ENCODE measurements around the gene LSAMP. TPM values are rescaled to one million over a fixed set of nuclear protein-coding genes. Genes with fewer than 3 reads are reported as not detected.
A peak's percentile ranks its signal among the peaks of the same experiment; 100 is the strongest.

Gene LSAMP
- total RNA-seq, 1 experiment from 2014 or later: not detected

- DNase-seq (ENCODE audit: low read depth): no peak
- in situ Hi-C loops (cut with HindIII; ENCODE audit: low pct_unique_long_range_greater_than_20kb, low sequenced_read_pairs): no loop called here
Observed at GRCh38 chr3:115990669-115991068, 454.6 kb downstream of the LSAMP start.

DNA sequence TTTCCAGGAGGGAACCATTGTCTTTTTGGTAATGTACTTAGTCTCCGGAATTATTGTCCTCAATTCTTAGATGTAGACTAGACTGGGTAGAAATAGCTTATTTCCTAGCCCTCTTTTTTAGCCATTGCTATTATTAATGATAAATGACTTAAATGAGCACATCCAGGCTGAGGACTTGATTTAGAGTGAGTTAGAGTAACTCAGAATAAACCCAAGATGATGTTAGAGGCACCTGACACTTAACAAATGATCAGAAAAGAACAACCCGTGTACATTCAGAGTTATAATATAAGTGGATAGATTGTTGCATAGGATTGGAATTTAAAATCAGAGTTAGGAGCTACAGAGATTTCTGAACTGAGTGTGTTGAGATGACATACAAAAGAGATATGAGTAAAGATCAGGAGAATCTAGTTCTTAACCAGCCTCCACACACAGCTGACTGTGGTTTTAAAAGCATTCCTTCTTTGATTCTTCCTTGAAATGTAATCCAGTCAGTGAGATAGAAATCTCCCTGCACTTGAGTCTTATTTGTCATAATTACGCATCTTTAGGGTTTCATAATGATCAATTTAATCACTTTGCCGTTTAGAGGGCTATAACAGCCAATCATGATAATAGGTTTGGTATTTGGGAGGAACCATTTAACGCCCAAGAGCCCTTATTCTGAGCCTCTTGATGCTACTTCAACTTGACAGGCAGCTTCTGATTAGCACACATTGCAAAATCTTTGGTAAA, 455.4 kb downstream of the LSAMP start:
- in situ Hi-C loops (cut with HindIII; ENCODE audit: low pct_unique_long_range_greater_than_20kb, low sequenced_read_pairs): no loop called here
- no peak for DNase-seq (ENCODE audit: low read depth)

DNA sequence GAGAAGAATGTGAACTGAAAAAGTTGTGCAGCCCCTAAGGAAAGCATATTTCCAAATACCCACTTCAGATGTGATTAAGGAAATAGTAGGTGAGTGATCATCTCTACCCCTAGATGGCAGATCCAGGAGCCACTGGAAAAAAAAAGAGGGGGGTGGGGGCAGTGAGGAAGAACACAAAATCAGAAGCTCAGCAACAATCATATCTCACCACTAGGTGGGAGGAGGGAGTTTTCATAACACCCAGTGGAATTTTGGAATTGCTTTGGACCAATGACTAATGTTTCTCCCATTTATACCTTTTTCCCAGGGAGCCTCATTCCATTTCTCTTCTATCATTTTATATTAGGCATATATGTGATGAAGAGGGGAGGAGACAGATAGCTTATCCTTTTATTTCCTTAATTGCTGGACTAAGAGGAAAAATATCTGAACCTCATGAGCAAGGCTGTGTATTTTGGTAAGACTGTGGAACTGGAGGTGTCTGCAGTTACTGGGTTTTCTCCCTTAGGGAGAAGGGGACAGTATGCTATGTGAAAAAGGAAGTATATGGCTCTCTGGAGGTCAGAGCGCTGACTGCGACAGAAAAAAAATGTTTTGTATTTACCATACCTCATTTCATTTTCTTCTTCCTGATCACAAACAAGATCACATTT, 458.6 kb downstream of the LSAMP start:
- in situ Hi-C loops (cut with HindIII; ENCODE audit: low pct_unique_long_range_greater_than_20kb, low sequenced_read_pairs): no loop called here
- DNase-seq (ENCODE audit: low read depth): peak; percentile 38

DNA sequence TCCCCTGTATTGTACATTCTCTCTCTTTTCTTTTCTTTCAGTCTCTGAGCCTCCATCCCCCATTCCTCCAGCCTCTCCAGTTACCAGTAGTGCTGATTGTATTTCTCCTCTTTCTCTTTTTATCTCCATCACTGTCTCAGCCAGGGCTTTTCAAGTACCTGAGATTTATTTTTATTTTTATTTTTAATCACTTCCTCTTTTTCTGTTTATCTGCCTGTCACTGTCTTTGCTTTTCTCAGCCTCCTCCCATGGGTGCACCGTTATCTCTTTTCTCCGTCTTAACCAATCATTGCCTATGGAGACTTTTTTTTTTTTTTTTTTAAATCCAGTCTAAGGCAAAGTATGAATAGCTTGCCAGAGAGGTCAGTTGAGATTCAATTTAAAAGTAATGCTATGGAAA, 462.7 kb downstream of the LSAMP start:
- in situ Hi-C loops (cut with HindIII; ENCODE audit: low pct_unique_long_range_greater_than_20kb, low sequenced_read_pairs): no loop called here
- no peak for DNase-seq (ENCODE audit: low read depth)

DNA sequence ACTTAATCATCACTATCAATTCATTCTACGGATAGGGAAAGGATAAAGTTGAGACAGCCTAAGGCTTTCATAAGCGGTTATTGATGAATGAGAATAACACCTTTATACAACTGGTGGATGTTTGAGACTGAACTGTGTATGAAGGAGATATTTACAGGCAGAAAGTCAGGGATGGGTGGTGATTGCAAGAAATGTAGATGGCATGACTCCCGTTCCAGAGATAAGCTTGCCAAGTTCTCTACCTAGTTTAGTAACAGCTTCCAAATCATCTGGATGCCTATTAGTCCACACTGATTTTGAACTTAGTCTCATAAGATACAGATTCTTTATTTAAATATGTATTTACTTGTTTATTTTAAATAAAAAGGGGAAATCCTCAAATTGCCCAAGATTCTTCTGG, 463.2 kb downstream of the LSAMP start:
- no peak for DNase-seq (ENCODE audit: low read depth)
- in situ Hi-C loops (cut with HindIII; ENCODE audit: low pct_unique_long_range_greater_than_20kb, low sequenced_read_pairs): no loop called here

DNA sequence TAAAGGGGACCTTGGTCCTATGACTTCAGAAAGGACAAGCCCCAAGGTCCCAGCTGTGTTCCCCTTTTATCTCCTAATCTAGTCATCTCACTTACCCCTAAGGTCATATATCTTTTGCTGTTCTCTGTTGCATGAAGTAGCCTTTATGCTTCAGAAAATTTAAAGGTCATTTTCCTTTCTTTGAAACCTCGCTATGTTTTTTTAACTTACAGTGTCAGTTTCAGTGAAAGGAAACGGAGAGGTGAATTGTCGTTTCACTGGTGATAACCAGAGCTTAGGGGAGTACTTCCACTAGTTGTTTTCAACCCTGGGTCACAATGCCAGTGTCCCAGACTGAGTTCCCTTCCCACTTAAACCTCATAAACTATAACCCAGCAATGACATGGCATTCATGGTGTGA, 464.6 kb downstream of the LSAMP start:
- no peak for DNase-seq (ENCODE audit: low read depth)
- in situ Hi-C loops (cut with HindIII; ENCODE audit: low pct_unique_long_range_greater_than_20kb, low sequenced_read_pairs): no loop called here

DNA sequence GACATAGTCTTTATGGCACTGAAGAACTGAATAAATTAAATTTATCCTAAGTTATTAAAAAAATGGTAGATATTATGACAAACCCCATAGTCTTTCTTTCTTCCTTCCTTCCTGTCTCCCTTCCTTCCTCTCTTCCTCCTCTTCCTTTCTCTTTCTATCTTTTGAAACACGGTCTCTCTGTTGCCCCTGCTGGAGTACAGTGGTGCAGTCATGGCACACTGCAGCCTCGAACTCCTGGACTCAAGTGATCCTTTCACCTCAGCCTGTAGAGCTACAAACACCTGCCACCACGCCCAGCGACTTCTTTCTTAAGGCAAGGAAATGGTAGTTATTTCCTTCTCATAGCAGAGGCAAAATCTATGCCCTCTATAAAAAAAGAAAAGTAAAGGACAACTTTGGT, 467.4 kb downstream of the LSAMP start:
- in situ Hi-C loops (cut with HindIII; ENCODE audit: low pct_unique_long_range_greater_than_20kb, low sequenced_read_pairs): no loop called here
- DNase-seq (ENCODE audit: low read depth): no peak

- in situ Hi-C loops (cut with HindIII; ENCODE audit: low pct_unique_long_range_greater_than_20kb, low sequenced_read_pairs): no loop called here
- DNase-seq (ENCODE audit: low read depth): no peak
Observed at GRCh38 chr3:115975796-115976195, 469.5 kb downstream of the LSAMP start.

DNA sequence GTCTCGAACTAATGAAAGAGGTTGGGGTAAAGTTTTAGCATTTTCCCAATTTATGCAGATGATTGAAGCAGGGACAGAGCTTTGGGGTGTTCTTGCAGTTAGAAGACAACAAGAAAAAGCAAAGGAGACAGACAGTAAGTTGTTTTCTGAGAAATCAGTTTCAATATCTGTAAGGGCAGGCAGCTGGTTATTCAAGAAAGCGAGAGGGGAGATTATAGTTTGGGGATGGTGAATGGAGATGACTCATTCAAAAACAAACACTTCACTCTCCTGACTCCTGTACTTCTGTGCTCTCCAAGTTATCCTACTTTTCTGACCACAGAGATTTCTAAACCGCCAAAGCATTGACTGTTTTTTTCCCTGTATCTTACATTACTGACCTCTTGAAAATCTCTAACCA, 469.9 kb downstream of the LSAMP start:
- DNase-seq (ENCODE audit: low read depth): peak; percentile 30
- in situ Hi-C loops (cut with HindIII; ENCODE audit: low pct_unique_long_range_greater_than_20kb, low sequenced_read_pairs): no loop called here

GRCh38 chr3:115974940-115975339, 470.3 kb downstream of the LSAMP start:
- in situ Hi-C loops (cut with HindIII; ENCODE audit: low pct_unique_long_range_greater_than_20kb, low sequenced_read_pairs): no loop called here
- DNase-seq (ENCODE audit: low read depth): no peak

DNA sequence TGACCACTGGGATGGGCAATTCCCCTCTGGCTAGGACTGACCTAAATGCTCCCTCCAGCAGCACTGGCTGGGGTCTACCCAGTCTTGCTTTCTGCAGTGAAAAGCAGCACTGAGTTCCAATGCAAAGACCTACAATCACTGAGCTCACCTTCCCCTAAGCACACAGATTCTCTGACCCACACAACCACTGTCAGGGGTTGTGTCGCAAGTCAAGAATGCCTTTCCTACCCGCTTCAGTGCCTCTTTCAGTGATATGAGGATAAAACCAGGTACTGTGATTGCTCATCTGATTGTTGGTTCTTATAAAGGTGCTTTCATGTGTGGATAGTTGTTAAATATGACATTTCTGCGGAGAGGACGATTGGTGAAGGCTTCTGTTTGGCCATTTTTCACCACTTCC, 476.4 kb downstream of the LSAMP start:
- DNase-seq (ENCODE audit: low read depth): no peak

DNA sequence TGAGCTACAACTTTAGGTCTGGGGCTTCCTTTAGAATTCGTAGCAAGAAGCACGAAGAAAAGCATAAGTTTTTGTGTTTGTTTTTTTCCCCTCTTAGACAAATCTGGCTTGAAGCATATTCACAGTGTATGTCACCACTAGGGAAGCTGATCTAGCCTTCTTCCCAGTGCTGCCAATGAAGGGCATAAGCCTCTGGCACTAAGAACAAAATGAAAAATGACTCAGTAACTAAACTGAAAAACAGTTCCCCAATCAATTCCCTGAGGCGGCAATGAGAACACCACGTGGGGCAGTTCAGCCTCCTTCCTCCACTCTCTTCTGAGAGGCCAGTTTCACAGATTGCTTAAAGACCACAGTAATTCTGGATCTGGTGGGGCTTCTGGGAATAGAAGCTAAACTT, 483.9 kb downstream of the LSAMP start:
- DNase-seq (ENCODE audit: low read depth): no peak
- in situ Hi-C loops (cut with HindIII; ENCODE audit: low pct_unique_long_range_greater_than_20kb, low sequenced_read_pairs): no loop called here

More for the DNA sequence above, 476.4 kb downstream of the LSAMP start:
- in situ Hi-C loops (cut with HindIII; ENCODE audit: low pct_unique_long_range_greater_than_20kb, low sequenced_read_pairs): no loop called here

- DNase-seq (ENCODE audit: low read depth): no peak
- in situ Hi-C loops (cut with HindIII; ENCODE audit: low pct_unique_long_range_greater_than_20kb, low sequenced_read_pairs): no loop called here
Observed at GRCh38 chr3:115960799-115961198, 484.5 kb downstream of the LSAMP start.

GRCh38 chr3:115958526-115958925, 486.8 kb downstream of the LSAMP start:
- no peak for DNase-seq (ENCODE audit: low read depth)
- in situ Hi-C loops (cut with HindIII; ENCODE audit: low pct_unique_long_range_greater_than_20kb, low sequenced_read_pairs): no loop called here

DNA sequence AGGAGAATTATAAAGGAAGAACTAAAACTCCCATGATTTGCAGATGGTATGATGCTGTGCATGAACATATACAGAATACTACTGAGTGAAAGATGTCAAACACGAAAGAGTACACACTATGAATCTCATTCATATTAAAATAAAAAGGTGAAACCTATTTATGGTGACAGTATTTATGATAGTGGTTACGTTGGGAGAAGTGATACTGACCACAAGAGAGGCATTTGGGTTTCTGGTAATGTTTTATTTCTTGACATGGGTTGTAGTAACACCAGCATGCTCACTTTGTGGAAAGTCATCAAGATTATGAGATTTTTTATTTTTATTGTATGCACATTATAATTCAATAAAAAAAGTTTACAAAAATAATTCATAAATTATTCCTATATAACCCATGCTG, 498.0 kb downstream of the LSAMP start:
- in situ Hi-C loops (cut with HindIII; ENCODE audit: low pct_unique_long_range_greater_than_20kb, low sequenced_read_pairs): no loop called here

DNA sequence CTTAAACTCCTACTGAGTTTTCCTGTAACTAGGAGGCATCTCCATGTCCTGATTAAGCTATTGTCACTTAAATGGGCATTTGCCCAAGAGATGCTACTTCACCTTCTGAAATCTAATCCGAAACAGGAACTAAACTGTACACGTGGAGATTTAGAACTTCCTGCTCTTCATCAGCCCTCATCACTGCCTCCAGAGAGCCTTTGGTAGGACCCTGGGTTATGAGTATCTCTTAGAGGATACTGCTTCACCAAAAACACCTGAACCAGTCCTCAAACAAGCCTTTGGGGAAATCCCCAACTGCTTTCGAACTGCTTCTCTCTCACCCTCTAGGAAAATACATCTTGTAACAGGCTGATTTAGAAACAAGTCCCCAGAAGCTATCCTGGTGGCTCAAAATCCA, 501.7 kb downstream of the LSAMP start:
- DNase-seq (ENCODE audit: low read depth): no peak
- in situ Hi-C loops (cut with HindIII; ENCODE audit: low pct_unique_long_range_greater_than_20kb, low sequenced_read_pairs): no loop called here

More for the DNA sequence above, 498.0 kb downstream of the LSAMP start:
- no peak for DNase-seq (ENCODE audit: low read depth)

DNA sequence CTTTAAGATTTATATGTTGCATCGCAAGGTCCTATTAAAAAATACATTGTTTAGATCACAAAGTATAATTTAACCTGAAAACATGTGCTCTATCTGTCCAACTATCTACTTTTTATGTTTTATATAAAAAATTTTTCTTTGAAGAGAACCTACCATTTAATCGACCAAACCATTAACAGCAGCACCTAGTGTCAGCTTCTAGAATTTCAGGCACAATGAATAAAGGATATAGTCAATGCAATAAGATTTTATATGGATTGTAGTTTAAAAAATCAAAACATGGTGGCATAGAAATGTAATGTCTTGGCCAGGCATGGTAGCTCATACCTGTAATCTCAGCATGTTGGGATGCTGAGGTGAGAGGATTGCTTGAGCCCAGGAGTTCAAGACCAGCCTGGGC, 508.2 kb downstream of the LSAMP start:
- in situ Hi-C loops (cut with HindIII; ENCODE audit: low pct_unique_long_range_greater_than_20kb, low sequenced_read_pairs): no loop called here
- DNase-seq (ENCODE audit: low read depth): no peak

DNA sequence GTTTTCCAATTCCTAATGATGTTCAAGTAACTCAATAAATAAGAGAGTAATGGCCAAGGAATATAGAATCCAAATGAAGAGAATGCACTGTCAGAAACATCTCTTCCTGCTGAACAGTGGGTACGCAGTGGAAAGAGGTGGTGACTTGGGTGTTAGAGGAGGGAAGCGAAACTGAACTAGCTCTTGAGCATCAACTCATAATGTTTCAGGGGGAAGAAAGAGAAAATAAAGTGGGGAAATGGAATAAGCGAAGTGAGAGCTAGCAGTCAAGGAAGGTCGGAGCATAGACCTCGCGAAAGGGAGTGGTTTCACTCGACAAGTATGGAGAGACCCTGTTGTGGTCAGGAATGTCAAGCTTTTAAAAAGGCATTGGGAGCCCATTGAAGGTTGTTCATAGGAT, 512.5 kb downstream of the LSAMP start:
- in situ Hi-C loops (cut with HindIII; ENCODE audit: low pct_unique_long_range_greater_than_20kb, low sequenced_read_pairs): no loop called here
- DNase-seq (ENCODE audit: low read depth): no peak

DNA sequence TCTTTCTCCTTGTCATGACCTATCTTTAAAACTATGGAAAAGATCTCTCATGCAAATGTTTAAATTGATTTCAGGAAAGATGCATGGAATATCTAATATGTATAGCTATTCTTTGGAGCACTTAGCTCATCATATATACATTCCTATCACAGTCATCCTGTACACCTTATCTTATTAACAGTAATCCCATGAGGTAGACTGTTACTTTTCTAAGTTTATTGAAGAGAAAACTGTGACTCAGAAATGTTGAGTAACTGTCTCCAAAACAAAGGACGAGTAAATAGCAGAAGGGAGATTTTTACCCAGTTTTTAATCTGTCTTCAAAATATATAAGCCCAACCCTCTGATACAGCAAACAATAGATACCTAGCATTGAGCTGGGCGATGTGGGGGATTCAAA, 513.7 kb downstream of the LSAMP start:
- in situ Hi-C loops (cut with HindIII; ENCODE audit: low pct_unique_long_range_greater_than_20kb, low sequenced_read_pairs): no loop called here
- DNase-seq (ENCODE audit: low read depth): no peak

DNA sequence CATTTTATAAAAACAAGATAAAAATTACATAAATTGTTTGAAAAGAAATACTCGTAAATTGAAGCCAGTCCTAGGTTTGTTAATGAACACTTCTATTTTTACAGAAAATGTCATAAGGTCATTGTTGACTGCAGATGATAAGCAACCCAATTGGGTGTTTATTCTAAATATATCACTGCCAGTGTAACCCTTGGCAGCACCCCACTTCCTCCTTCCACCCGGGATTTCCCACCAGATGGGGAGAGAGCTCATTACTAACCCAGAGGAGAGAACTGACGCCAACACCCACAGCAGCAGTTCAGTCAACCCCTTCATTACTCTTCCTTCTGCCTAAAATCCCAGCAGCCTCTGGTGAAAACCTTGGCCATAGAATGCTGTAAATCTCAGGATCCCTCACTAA, 514.4 kb downstream of the LSAMP start:
- no peak for DNase-seq (ENCODE audit: low read depth)

More for the DNA sequence above, 514.4 kb downstream of the LSAMP start:
- in situ Hi-C loops (cut with HindIII; ENCODE audit: low pct_unique_long_range_greater_than_20kb, low sequenced_read_pairs): no loop called here
